IPS-18c (cell line): ENCODE measurements around the gene SYT14.
"Not testable (repeated sequence)": the region's sequence is repeated elsewhere in the genome, so short reads cannot be mapped to it uniquely, and the experiment has no call there.

Experiments used
- H3K4me3 ChIP-seq: 2 replicates; pipeline ENCODE4 v1.7.0; 2013; ENCODE audit warnings: low read depth, mild to moderate bottlenecking, low read length, moderate library complexity; ENCODE audit not compliant: insufficient read depth
- H3K9me3 ChIP-seq: one replicate; pipeline ENCODE4 v1.6.1; 2013; ENCODE audit warnings: mild to moderate bottlenecking, low read length, moderate library complexity; ENCODE audit not compliant: control insufficient read depth, insufficient read depth

SYT14 gene

DNA sequence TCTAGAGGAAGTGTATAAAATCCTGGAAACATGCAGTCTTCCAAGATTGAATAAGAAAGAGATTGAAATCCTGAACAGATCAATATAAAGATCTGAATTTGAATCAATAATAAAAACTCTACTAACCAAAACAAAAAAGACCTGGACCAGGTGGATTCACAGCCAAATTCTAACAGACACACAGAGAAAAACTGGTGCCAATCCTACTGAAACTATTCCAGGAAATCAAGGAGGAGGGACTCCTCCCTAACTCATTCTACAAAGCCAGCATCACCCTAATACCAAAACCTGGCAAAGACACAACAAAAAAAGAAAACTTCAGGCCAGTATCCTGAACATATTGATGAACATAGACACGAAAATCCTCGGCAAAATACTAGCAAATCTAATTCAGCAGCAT lies 58.3 kb downstream of the SYT14 start:
- Histone ChIP-seq H3K4me3 (no peak overlapping the region), H3K9me3 (peaks cover 2% of the 10 kb centered on the region)

DNA sequence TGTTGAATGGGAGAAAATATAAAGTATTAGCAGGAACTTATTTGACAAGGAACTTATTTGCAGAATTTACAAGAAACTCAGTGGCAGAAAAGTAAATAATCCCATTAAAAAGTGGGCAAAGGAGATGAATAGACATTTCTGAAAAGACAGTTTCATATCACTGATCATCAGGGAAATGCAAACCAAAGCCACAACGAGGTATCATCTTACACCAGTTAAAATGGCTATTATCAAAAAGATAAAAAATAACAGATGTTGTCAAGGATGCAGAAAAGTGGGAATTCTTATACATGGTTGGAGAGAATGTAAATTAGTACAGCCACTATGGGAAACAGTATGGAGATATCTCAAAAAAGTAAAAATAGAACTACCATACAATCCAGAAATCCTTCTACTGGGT lies 61.0 kb downstream of the SYT14 start:
- Histone ChIP-seq H3K9me3 (no peaks in the 10 kb centered on the region), H3K4me3 (no peak overlapping the region)

- no peaks in the 10 kb centered on the region for H3K9me3 ChIP-seq
- no peak overlapping the region for H3K4me3 ChIP-seq
Observed at GRCh38 chr1:210001751-210002150, 63.7 kb downstream of the SYT14 start.

DNA sequence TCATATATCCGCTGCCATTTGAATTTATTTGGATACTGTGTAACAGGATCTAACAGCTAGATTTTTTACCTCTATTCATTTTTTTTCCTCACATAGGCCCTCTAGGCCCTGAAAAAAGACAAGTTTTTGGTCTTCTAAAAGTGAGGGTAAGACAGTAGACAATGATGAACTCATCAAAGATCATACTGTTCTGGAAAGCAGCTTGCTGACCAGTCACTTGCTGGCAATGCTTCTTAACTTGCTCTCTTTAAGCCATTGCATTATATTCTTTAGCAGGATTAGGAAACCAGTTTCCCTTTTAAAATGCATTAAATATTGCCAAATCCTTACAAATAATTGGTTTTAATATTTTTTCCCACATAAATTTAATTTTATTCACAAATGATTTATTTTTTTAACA lies 65.5 kb downstream of the SYT14 start:
- Histone ChIP-seq H3K4me3 (no peak overlapping the region), H3K9me3 (no peaks in the 10 kb centered on the region)

- Histone ChIP-seq H3K4me3 (no peak overlapping the region), H3K9me3 (no peaks in the 10 kb centered on the region)
Observed at GRCh38 chr1:210010161-210010560, 72.1 kb downstream of the SYT14 start.

GRCh38 chr1:210021145-210021860 lies 83.3 kb downstream of the SYT14 start:
- H3K9me3 ChIP-seq = no peaks in the 10 kb centered on the region
- no peak overlapping the region for H3K4me3 ChIP-seq

DNA sequence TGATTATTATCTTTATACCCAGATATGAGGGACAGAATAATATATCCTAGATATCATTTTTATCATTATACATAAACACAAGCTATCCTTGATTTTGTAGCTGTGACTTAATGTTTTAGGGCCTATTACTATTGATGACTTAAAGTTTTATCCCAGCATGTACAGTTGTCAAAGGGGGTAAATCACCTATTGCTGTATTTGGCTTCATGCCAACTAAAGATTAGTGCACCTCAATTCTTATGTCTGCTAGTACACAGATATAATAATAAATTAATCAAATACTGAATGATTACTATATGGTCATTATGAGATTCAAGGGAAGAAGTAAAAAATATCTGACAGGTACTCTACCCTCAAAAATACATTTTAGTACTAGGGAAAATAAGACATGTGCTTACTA lies 84.0 kb downstream of the SYT14 start:
- H3K4me3 ChIP-seq = no peak overlapping the region
- peaks cover under 1% of the 10 kb centered on the region for H3K9me3 ChIP-seq

GRCh38 chr1:210024282-210024681 lies 86.3 kb downstream of the SYT14 start:
- Histone ChIP-seq H3K9me3 (peaks cover 2% of the 10 kb centered on the region), H3K4me3 (no peak overlapping the region)

- H3K9me3 ChIP-seq = peaks cover 2% of the 10 kb centered on the region
- no peak overlapping the region for H3K4me3 ChIP-seq
Observed at GRCh38 chr1:210024996-210025395, 87.0 kb downstream of the SYT14 start.

DNA sequence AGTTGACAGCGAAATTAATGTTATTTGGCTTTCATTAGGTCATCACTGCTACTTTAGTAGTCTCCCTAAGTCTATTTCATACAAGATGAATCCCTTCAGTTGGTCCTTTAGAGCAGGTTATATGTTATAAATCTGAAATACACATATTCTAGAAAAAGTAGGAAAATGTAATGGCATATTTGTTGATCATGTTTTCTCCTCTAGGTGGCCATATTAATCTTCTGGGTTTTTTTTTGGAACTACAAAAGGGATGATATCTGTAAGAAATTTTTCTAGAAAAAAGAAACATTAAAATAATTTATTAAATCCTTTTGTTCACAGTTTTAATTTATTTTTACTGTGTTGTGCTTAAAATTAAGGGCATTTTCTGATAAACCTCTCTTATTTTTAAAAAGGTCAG lies 87.9 kb downstream of the SYT14 start:
- no peak overlapping the region for H3K4me3 ChIP-seq
- H3K9me3 ChIP-seq = peaks cover 2% of the 10 kb centered on the region

DNA sequence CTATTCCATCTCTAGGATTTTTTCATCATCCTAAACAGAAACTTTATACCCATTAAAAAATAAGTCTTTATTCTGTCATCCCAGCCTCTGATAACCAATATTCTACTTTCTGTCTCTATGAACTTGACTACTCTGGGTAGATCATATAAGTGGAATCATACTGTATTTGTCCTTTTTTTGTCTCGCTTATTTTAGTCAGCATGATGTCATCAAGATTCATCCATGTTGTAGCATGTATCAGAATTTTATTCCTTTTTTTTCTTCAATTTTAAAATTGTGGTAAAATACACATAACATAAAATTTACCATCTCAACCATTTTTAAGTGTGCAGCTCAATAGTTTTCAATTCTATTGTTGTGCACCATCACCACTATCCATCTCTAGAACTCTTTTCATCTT lies 90.0 kb downstream of the SYT14 start:
- Histone ChIP-seq H3K4me3 (no peak overlapping the region), H3K9me3 (peaks cover 2% of the 10 kb centered on the region)

GRCh38 chr1:210031473-210031872 lies 93.5 kb downstream of the SYT14 start:
- H3K9me3 ChIP-seq = peaks cover 2% of the 10 kb centered on the region
- H3K4me3 ChIP-seq = no peak overlapping the region

- Histone ChIP-seq H3K4me3 (no peak overlapping the region), H3K9me3 (no peaks in the 10 kb centered on the region)
Observed at GRCh38 chr1:210043058-210043457, 105.0 kb downstream of the SYT14 start.

- H3K4me3 ChIP-seq = no peak overlapping the region
- peaks cover 2% of the 10 kb centered on the region for H3K9me3 ChIP-seq
Observed at GRCh38 chr1:210049616-210050015, 111.6 kb downstream of the SYT14 start.

- H3K9me3 ChIP-seq = not testable (repeated sequence)
Observed at GRCh38 chr1:210050491-210050890, 112.5 kb downstream of the SYT14 start.

DNA sequence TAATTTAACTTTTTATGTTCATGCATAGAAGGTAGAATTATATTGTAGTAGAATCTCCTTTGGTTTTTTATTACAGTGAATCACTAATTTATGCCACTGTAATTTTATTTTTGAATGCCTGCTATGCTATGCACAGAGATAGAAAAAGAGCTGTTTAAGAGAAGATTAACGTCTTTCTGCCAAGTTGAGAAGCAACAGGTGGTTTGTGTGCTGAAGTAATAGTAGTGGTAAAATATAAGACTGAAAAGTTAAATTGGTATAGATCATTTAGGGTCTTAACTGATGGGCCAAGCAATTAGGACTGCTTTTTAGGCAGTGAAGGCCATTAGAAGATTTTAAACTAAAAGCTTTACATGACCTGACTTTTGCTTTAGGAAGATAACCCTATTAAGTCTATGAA lies 115.1 kb downstream of the SYT14 start:
- Histone ChIP-seq H3K4me3 (no peak overlapping the region), H3K9me3 (peaks cover 2% of the 10 kb centered on the region)

More at GRCh38 chr1:210050491-210050890, 112.5 kb downstream of the SYT14 start:
- H3K4me3 ChIP-seq = not testable (repeated sequence)

DNA sequence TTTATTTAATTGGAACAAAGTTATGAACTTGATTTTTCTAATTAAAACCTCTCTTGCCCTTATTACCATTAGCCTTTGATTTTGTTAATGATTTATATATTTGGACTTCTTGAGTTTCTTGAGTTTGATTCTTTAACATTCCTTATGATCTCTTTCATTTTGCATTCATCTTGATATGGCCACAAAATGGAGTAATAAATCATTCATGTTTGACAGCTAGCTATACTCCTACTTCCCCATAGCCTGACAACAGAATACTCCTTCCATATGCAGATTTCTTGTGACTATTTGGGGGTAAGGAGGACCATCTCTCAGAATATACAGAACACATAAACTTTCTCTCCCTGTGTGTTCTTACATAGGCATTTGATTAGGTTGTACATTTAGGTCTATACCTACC lies 119.6 kb downstream of the SYT14 start:
- no peaks in the 10 kb centered on the region for H3K9me3 ChIP-seq
- H3K4me3 ChIP-seq = no peak overlapping the region

DNA sequence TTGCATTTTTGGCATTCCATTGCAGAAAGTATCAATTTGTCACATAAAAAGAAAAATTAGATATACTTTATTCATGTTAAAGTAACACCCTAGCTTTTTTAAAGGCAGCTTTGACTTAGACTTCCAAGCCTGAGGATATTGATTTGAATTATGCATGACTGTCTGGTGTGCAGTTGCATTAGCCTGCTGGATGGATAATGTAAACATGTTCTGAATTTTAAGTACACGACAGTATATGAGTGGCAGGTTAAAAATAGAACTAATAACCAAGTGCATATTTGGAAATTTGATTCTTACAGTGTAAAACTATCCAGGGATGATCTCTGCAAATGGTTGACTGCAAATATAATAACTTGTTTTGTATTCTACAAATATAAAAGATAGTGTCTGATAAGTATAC lies 124.0 kb downstream of the SYT14 start:
- no peaks in the 10 kb centered on the region for H3K9me3 ChIP-seq
- no peak overlapping the region for H3K4me3 ChIP-seq

- Histone ChIP-seq H3K4me3 (no peak overlapping the region), H3K9me3 (no peaks in the 10 kb centered on the region)
Observed at GRCh38 chr1:210070531-210070930, 132.5 kb downstream of the SYT14 start.
